GM23338 (cell line): Measurements from ENCODE around the gene JKAMP. TPM values are rescaled to one million over a fixed set of nuclear protein-coding genes. Genes with fewer than 3 reads are reported as not detected.

Source experiments
- ATAC-seq: fragments of 200-7000 bp; cut with Tn5 transposase; 3 replicates; pipeline ENCODE4 v1.9.1; 2020
- DNase-seq: peaks from one replicate; pipeline ENCODE4 v3.0.0-alpha.2; 2015; ENCODE audit warnings: low spot score
- H2AFZ ChIP-seq: fragments of 200-600 bp; sonication (generic); 2 replicates; pipeline ENCODE4 v1.8.0; 2016; ENCODE audit warnings: antibody characterized with exemption, mild to moderate bottlenecking, moderate library complexity
- H3F3A ChIP-seq: fragments of 200-600 bp; sonication (generic); replicated peaks from 2 replicates; pipeline ENCODE4 v1.8.0; 2017; ENCODE audit warnings: antibody characterized with exemption, mixed run types, low read depth
- H3K27ac ChIP-seq: fragments of 200-600 bp; sonication (generic); 2 replicates; pipeline ENCODE4 v1.6.1; 2016; ENCODE audit warnings: low read depth
- H3K27me3 ChIP-seq: fragments of 200-600 bp; sonication (generic); 2 replicates; pipeline ENCODE4 v1.8.0; 2016; ENCODE audit warnings: mild to moderate bottlenecking, mixed run types, moderate library complexity; ENCODE audit not compliant: insufficient read depth
- H3K36me3 ChIP-seq: fragments of 200-600 bp; sonication (generic); 2 replicates; pipeline ENCODE4 v1.8.0; 2016; ENCODE audit warnings: mild to moderate bottlenecking; ENCODE audit not compliant: insufficient read depth
- H3K4me1 ChIP-seq: fragments of 200-600 bp; sonication (generic); 2 replicates; pipeline ENCODE4 v1.8.0; 2016; ENCODE audit warnings: mild to moderate bottlenecking, moderate library complexity; ENCODE audit not compliant: insufficient read depth
- H3K4me2 ChIP-seq: fragments of 200-600 bp; sonication (generic); 2 replicates; pipeline ENCODE4 v1.7.1; 2017; ENCODE audit warnings: mixed run types
- H3K4me3 ChIP-seq: fragments of 200-600 bp; sonication (generic); 2 replicates; pipeline ENCODE4 v1.6.1; 2016; ENCODE audit warnings: mixed run types
- H3K79me2 ChIP-seq: fragments of 200-600 bp; sonication (generic); replicated peaks from 2 replicates; pipeline ENCODE4 v1.8.0; 2017; ENCODE audit warnings: mild to moderate bottlenecking; ENCODE audit not compliant: insufficient read depth
- H3K9me2 ChIP-seq: fragments of 200-600 bp; sonication (generic); 2 replicates; pipeline ENCODE4 v1.8.0; 2017; ENCODE audit not compliant: insufficient read depth
- H4K20me1 ChIP-seq: fragments of 200-600 bp; sonication (generic); replicated peaks from 2 replicates; pipeline ENCODE4 v1.8.0; 2017; ENCODE audit warnings: mild to moderate bottlenecking; ENCODE audit not compliant: insufficient read depth
- H3K27ac Mint-ChIP-seq: 2 replicates; pipeline ENCODE4 v1.8.0; 2020; ENCODE audit warnings: inconsistent platforms, mild to moderate bottlenecking, moderate library complexity, mixed read lengths
- H3K27me3 Mint-ChIP-seq: 3 replicates; pipeline ENCODE4 v1.8.0; 2022; ENCODE audit warnings: low read depth, mild to moderate bottlenecking, moderate library complexity, mixed read lengths, inconsistent platforms; ENCODE audit not compliant: insufficient read depth, poor library complexity
- H3K36me3 Mint-ChIP-seq: 3 replicates; pipeline ENCODE4 v1.8.0; 2021; ENCODE audit warnings: low read depth, mild to moderate bottlenecking, inconsistent platforms, moderate library complexity, mixed read lengths
- H3K4me1 Mint-ChIP-seq: 3 replicates; pipeline ENCODE4 v1.8.0; 2020; ENCODE audit warnings: mild to moderate bottlenecking, inconsistent platforms, mixed read lengths
- H3K4me3 Mint-ChIP-seq: 3 replicates; pipeline ENCODE4 v1.8.0; 2021; ENCODE audit warnings: moderate library complexity, mild to moderate bottlenecking, inconsistent platforms, mixed read lengths
- H3K9me3 Mint-ChIP-seq: 3 replicates; pipeline ENCODE4 v1.8.0; 2020; ENCODE audit warnings: moderate library complexity, mild to moderate bottlenecking, inconsistent platforms, mixed read lengths
- CREB1 ChIP-seq: fragments of 250-450 bp; sonication (Bioruptor Pico); IDR thresholded peaks from 2 replicates; pipeline ENCODE4 v1.5.0; 2020; ENCODE audit warnings: low read depth, mild to moderate bottlenecking, moderate library complexity
- CTCF ChIP-seq, 2 experiments: fragments of 200-600 bp in 1 of 2; sonication (generic) in 1 of 2; conservative IDR thresholded peaks; 2 replicates each; pipeline versions ENCODE4 v1.5.1 to v1.6.1; 2016 to 2017; ENCODE audit warnings: antibody characterized with exemption in 2 of 2, low read depth in 2 of 2, mild to moderate bottlenecking in 2 of 2, moderate library complexity in 1 of 2
- ETS1 ChIP-seq: IDR thresholded peaks from 2 replicates; pipeline ENCODE4 v1.6.1; 2016; ENCODE audit warnings: antibody characterized with exemption
- EZH2 ChIP-seq: fragments of 200-600 bp; sonication (generic); IDR thresholded peaks from one replicate; pipeline ENCODE4 v1.8.0; 2017; ENCODE audit warnings: antibody characterized with exemption, mild to moderate bottlenecking, low read depth; ENCODE audit not compliant: unreplicated experiment
- EZH2phosphoT487 ChIP-seq: fragments of 200-600 bp; sonication (generic); IDR thresholded peaks from one replicate; pipeline ENCODE4 v1.8.1; 2018; ENCODE audit warnings: antibody characterized with exemption; ENCODE audit not compliant: unreplicated experiment
- JUNB ChIP-seq: IDR thresholded peaks from one replicate; pipeline ENCODE4 v1.6.1; 2016; ENCODE audit warnings: antibody characterized with exemption; ENCODE audit not compliant: unreplicated experiment
- NANOG ChIP-seq: IDR thresholded peaks from 2 replicates; pipeline ENCODE4 v1.6.1; 2016; ENCODE audit warnings: antibody characterized with exemption, borderline replicate concordance
- POLR2AphosphoS5 ChIP-seq: IDR thresholded peaks from 2 replicates; pipeline ENCODE4 v1.6.1; 2016; ENCODE audit warnings: antibody characterized with exemption, low read depth
- REST ChIP-seq: IDR thresholded peaks from one replicate; pipeline ENCODE4 v1.6.1; 2018; ENCODE audit warnings: antibody characterized with exemption; ENCODE audit not compliant: unreplicated experiment
- STAT1 ChIP-seq: IDR thresholded peaks from one replicate; pipeline ENCODE4 v1.6.1; 2016; ENCODE audit warnings: antibody characterized with exemption; ENCODE audit not compliant: unreplicated experiment
- ZNF114 ChIP-seq: fragments of 250-450 bp; sonication (Bioruptor Pico); IDR thresholded peaks from 2 replicates; pipeline ENCODE4 v1.5.0; 2020; ENCODE audit warnings: mild to moderate bottlenecking, moderate library complexity
- ZNF331 ChIP-seq: fragments of 250-450 bp; sonication (Bioruptor Pico); IDR thresholded peaks from 2 replicates; pipeline ENCODE4 v1.5.0; 2020; ENCODE audit warnings: low read depth, mild to moderate bottlenecking, moderate library complexity
- polyA plus RNA-seq: library from polyadenylated mRNA; unstranded; fragments of >200 nt; fragmentation: Nextera tagmentation; extraction: Ambion mirVana; gene quantifications from 2 replicates; pipeline ENCODE4 v1.2.1, GENCODE V29; 2016
- total RNA-seq: library from RNA; depleted of rRNA; stranded (reverse); fragments of >200 nt; shearing (Covaris generic); gene quantifications from 2 replicates; pipeline ENCODE4 v1.2.3, GENCODE V29; 2014

Gene JKAMP
- total and polyA plus RNA-seq, 2 experiments from 2014 or later, result 31.6 to 66.8 TPM

- DNase-seq, result no peak
- no peak for ATAC-seq
- Histone ChIP-seq H3K27ac (no peak overlapping the region), H3K4me2 (no peak overlapping the region), H3F3A (no peaks in the 10 kb centered on the region; the same call in 1 of the 2 replicates), H4K20me1 (peaks cover 5% of the 10 kb centered on the region; the same call in 1 of the 2 replicates), H3K36me3 (no peaks in the 10 kb centered on the region), H3K4me1 (peaks cover 6% of the 10 kb centered on the region), H2AFZ (no peak overlapping the region), H3K79me2 (no peaks in the 10 kb centered on the region), H3K4me3 (no peak overlapping the region), H3K9me2 (no peaks in the 10 kb centered on the region), H3K27me3 (peaks cover 19% of the 10 kb centered on the region)
- Mint-ChIP-seq H3K27me3 (peaks cover 8% of the 10 kb centered on the region), H3K4me3 (no peak overlapping the region), H3K36me3 (peaks cover 11% of the 10 kb centered on the region; the same call in 2 of the 3 replicates), H3K27ac (no peak overlapping the region), H3K9me3 (no peaks in the 10 kb centered on the region), H3K4me1 (peaks cover 2% of the 10 kb centered on the region)
- TF ChIP-seq ETS1 (no peak), CREB1 (CRISPR knock-in tag) (no peak), EZH2phosphoT487 (no peak), ZNF331 (no peak), EZH2 (no peak), REST (no peak), STAT1 (no peak), ZNF114 (CRISPR knock-in tag) (no peak), NANOG (no peak), POLR2AphosphoS5 (no peak), CTCF (conservative IDR thresholded peaks at IDR 0.05; ENCODE audit: low read depth in 2 of 2) (no peak), JUNB (no peak)
Observed at GRCh38 chr14:59458486-59458885, 25.8 kb upstream of the JKAMP start.
